Measurements from ENCODE around the gene ZNF526. TPM values are rescaled to one million over a fixed set of nuclear protein-coding genes. Genes with fewer than 3 reads are reported as not detected.
A peak's percentile ranks its signal among the peaks of the same experiment; 100 is the strongest.

Gene ZNF526
- total RNA-seq, 3 donors from 2014 or later = 4.0 to 6.9 (median 6.0) TPM

DNA sequence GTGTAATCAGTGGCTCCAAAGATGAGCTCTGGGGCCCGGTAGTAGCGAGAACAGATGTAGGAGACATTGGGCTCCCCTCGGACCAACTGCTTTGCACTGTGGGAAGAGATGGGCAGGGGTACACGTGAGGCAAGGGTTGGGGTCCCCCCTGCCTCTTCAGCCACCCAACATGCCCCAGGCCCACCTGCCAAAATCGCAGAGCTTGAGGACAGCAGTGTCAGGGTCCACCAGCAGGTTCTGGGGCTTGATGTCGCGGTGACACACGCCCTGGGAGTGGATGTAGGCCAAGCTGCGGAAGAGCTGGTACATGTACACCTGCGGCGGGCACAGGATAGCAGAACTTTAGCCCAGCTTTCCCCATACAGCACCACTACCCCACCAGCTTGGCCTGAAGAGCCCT is 14.3 kb downstream of the ZNF526 start:
- H3K4me3 ChIP-seq = no peak overlapping the region
- H3K27ac ChIP-seq = no peak overlapping the region
- no peaks in the 10 kb centered on the region for H3K27me3 ChIP-seq
- intact Hi-C loops (cut with DNase I; ENCODE audit: low total_unique reads) = no loop called here
- H3K9me3 ChIP-seq = no peaks in the 10 kb centered on the region
- TF ChIP-seq, protein P1, sequence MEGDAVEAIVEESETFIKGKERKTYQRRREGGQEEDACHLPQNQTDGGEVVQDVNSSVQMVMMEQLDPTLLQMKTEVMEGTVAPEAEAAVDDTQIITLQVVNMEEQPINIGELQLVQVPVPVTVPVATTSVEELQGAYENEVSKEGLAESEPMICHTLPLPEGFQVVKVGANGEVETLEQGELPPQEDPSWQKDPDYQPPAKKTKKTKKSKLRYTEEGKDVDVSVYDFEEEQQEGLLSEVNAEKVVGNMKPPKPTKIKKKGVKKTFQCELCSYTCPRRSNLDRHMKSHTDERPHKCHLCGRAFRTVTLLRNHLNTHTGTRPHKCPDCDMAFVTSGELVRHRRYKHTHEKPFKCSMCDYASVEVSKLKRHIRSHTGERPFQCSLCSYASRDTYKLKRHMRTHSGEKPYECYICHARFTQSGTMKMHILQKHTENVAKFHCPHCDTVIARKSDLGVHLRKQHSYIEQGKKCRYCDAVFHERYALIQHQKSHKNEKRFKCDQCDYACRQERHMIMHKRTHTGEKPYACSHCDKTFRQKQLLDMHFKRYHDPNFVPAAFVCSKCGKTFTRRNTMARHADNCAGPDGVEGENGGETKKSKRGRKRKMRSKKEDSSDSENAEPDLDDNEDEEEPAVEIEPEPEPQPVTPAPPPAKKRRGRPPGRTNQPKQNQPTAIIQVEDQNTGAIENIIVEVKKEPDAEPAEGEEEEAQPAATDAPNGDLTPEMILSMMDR (IDR thresholded peaks at IDR 0.05) = no peak
- no peak for TF ChIP-seq POLR2AphosphoS5 (IDR thresholded peaks at IDR 0.05)
- TF ChIP-seq POLR2A (IDR thresholded peaks at IDR 0.05) = no peak
- H3K4me1 ChIP-seq = no peaks in the 10 kb centered on the region
- H3K36me3 ChIP-seq = peaks cover 10% of the 10 kb centered on the region
- no peak for DNase-seq (ENCODE audit: low spot score in 2 of 2)

DNA sequence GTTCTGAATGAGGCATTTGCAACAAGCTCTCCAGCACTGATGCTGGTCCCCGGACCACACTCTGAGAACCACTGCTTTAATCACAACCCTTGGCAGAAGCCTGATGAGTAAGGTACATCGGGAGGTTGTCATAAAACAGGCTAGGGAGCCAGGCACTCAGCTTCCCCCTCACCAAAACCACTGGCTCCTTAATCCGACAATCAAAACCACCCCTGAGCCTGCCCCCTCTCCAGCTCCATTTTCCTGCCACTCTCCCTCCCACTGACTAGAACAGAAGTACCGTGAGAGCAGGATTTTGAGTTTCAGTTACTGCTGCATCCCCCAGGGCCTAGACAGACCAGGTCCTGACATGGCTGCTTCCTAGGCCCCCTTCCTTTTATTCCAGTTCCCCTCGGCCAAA is 15.1 kb downstream of the ZNF526 start:
- no peak for DNase-seq (ENCODE audit: low spot score in 2 of 2)
- peaks cover 10% of the 10 kb centered on the region for H3K36me3 ChIP-seq
- H3K27me3 ChIP-seq = no peaks in the 10 kb centered on the region
- intact Hi-C loops (cut with DNase I; ENCODE audit: low total_unique reads) = no loop called here
- no peak overlapping the region for H3K27ac ChIP-seq
- no peaks in the 10 kb centered on the region for H3K4me1 ChIP-seq
- TF ChIP-seq POLR2AphosphoS5 (IDR thresholded peaks at IDR 0.05) (no peak), POLR2A (IDR thresholded peaks at IDR 0.05) (no peak)
- TF ChIP-seq, protein P1 (IDR thresholded peaks at IDR 0.05) = no peak
- H3K9me3 ChIP-seq = no peaks in the 10 kb centered on the region
- H3K4me3 ChIP-seq = no peak overlapping the region

DNA sequence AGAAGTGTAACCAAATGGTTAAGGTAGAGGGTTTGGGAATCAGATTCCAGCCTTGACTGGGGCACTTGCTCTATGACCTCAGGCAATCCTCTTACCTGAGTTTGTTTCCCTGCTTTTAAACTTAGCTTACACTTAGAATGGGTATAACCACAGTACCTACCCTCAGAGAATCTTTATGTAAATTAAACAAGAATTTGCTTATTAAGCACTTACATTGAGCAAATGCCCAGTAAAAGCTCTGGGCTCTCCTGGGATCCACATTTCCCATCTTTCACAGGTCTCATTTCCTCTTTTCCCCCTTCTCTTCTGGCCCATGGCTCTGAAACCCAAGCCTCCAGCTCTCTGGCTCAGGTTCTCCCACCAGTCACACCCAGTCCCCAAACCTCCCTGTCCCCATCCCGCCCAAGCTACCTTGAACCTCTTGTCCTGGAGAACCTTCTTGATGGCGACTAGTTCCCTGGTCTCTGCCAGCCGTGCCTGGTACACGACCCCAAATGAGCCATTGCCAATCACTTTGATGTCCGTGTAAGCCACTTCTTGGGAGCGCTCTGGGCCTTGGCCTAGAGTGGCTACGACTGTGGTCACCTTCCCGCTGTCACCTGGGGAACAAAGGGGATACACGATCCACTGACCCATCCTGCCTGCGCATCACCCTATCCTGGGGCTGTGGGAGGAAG is 19.6 kb downstream of the ZNF526 start:
- no peak overlapping the region for H3K27ac ChIP-seq

DNA sequence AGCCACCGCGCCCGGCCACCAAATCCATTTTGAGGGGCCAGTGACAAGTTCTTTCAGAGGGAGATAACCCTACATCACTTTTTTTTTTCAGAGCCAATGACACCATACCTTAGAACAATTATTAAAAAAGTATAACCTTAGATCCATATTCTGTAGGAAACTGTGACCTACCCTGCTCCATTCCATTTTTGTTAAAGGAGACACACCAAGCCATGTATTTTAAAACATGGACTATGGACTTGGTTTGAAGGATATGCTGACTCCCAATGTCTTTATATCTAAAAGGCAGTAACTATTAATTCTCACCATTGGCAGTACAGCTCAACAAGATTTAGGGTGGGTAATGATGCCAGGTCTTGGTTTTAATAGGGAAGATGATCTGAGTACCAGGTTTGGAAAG is 21.2 kb downstream of the ZNF526 start:
- Histone ChIP-seq H3K27me3 (no peaks in the 10 kb centered on the region), H3K4me1 (peaks cover 2 to 9% of the 10 kb centered on the region in 2 donors), H3K27ac (peak overlapping the region in 1 of 2 donors; percentile 100), H3K9me3 (no peaks in the 10 kb centered on the region), H3K36me3 (peaks cover 4% of the 10 kb centered on the region), H3K4me3 (peak overlapping the region; percentile 88 to 92 (median 89))
- no peak for TF ChIP-seq POLR2AphosphoS5 (IDR thresholded peaks at IDR 0.05)
- TF ChIP-seq POLR2A (IDR thresholded peaks at IDR 0.05) = no peak
- TF ChIP-seq, protein P1 (IDR thresholded peaks at IDR 0.05) = no peak
- intact Hi-C loops (cut with DNase I; ENCODE audit: low total_unique reads) = no loop called here
- DNase-seq (ENCODE audit: low spot score in 2 of 2) = no peak

More for the DNA sequence above, 19.6 kb downstream of the ZNF526 start:
- DNase-seq (ENCODE audit: low spot score in 2 of 2) = no peak
- intact Hi-C loops (cut with DNase I; ENCODE audit: low total_unique reads) = no loop called here
- TF ChIP-seq, protein P1 (IDR thresholded peaks at IDR 0.05) = no peak
- TF ChIP-seq POLR2A (IDR thresholded peaks at IDR 0.05) (no peak), POLR2AphosphoS5 (IDR thresholded peaks at IDR 0.05) (no peak)
- Histone ChIP-seq H3K9me3 (no peaks in the 10 kb centered on the region), H3K36me3 (peaks cover 10% of the 10 kb centered on the region), H3K4me3 (no peak overlapping the region), H3K4me1 (peaks cover 2 to 9% of the 10 kb centered on the region in 2 donors), H3K27me3 (no peaks in the 10 kb centered on the region)

DNA sequence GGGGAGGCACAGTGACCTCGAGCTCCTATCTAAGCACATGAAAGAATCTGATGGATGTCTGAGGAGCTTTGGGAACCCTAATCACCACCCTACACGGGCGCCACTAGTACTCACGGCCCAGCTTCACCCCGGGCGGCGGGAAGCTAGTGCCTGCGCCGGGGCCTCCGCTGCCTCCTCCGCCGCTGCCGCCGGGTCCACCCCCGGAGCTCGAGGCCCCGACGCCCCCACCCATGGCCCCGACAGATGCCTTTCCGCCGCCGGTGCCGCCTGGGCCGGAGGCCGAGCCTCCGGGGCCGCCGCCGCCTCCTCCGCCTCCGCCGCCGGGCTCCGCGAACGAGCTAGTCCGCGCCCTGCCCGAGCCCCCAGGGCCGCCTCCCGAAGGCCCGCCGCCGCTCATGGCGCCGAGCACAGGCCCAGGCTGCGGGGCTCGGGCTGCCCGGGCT is 22.0 kb downstream of the ZNF526 start:
- no peak for TF ChIP-seq POLR2A (IDR thresholded peaks at IDR 0.05)
- TF ChIP-seq, protein P1 (IDR thresholded peaks at IDR 0.05) = no peak
- TF ChIP-seq POLR2AphosphoS5 (IDR thresholded peaks at IDR 0.05) = no peak
- Histone ChIP-seq H3K36me3 (no peaks in the 10 kb centered on the region), H3K27ac (peak overlapping the region; percentile 97 to 100), H3K4me3 (peak overlapping the region; percentile 88 to 92 (median 89)), H3K27me3 (no peaks in the 10 kb centered on the region), H3K4me1 (peaks cover 2 to 9% of the 10 kb centered on the region in 2 donors), H3K9me3 (no peaks in the 10 kb centered on the region)
- intact Hi-C loops (cut with DNase I; ENCODE audit: low total_unique reads) = no loop called here
- DNase-seq (ENCODE audit: low spot score in 2 of 2) = no peak
